Lower lobe of right lung (tissue), 2 donors: ENCODE measurements around the gene CST11. TPM values are rescaled to one million over a fixed set of nuclear protein-coding genes. Genes with fewer than 3 reads are reported as not detected.

ENCODE experiments used
- ATAC-seq, 2 donors: fragments of 200-7000 bp; cut with Tn5 transposase; one replicate each; pipeline ENCODE4 v1.9.1; 2020 to 2022; ENCODE audit warnings: mild to moderate bottlenecking in 2 of 2, moderate library complexity in 2 of 2
- DNase-seq: peaks from one replicate; pipeline ENCODE4 v3.0.0-alpha.2; 2020
- H3K27ac ChIP-seq: fragments of 200-600 bp; one replicate; pipeline ENCODE4 v1.8.0; 2022
- H3K27me3 ChIP-seq: fragments of 200-600 bp; one replicate; pipeline ENCODE4 v1.8.0; 2022; ENCODE audit warnings: low read depth
- H3K36me3 ChIP-seq: fragments of 200-600 bp; one replicate; pipeline ENCODE4 v1.8.0; 2022; ENCODE audit warnings: mild to moderate bottlenecking
- H3K4me1 ChIP-seq: fragments of 200-600 bp; one replicate; pipeline ENCODE4 v1.8.0; 2022
- H3K4me3 ChIP-seq: fragments of 200-600 bp; one replicate; pipeline ENCODE4 v1.8.0; 2022; ENCODE audit warnings: mild to moderate bottlenecking
- H3K9me3 ChIP-seq: fragments of 200-600 bp; one replicate; pipeline ENCODE4 v1.8.0; 2022
- CTCF ChIP-seq: fragments of 200-600 bp; IDR thresholded peaks from one replicate; pipeline ENCODE4 v1.8.0; 2022; ENCODE audit warnings: antibody characterized with exemption, mild to moderate bottlenecking
- intact Hi-C: fragments of 100-400 bp; cut with DNase I; formaldehyde crosslinking; loops from one replicate; pipeline ENCODE4 v1.11.0; 2022
- total RNA-seq: library from RNA; stranded (reverse); fragmentation: NEBNext Ultra II Directional; extraction: Animal tissue kit (Norgen Biotek cat#: 25700); gene quantifications from one replicate; pipeline ENCODE4 v1.2.1, GENCODE V29; 2021
- donor health status: DM: no; HTN: yes; CAD: no; lungs with severe emphysema.

CST11 gene
- total RNA-seq, 1 donor from 2014 or later: not detected

DNA sequence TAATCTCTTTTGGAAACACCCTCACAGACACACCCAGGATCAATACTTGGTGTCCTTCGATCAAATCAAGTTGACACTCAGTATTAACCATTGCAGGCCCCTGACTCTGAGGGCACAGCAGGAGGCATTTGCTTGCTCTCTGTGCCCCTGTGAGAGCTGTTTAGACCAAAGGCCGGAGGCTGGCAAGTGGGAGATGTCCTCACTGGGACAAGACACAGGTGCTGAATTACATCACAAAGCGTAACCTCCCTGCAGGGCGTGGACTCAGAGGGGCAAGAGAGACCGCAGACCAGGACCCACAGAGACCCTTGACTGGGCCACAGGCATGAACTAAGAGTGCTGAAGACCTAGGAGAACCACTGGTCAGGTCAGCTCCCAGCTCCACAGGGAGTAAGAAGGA, 38.1 kb upstream of the CST11 start, which contains the start of gene CST8:
Gene CST8, plus strand, starts transcription at position 301 of the 400 bp plus-strand sequence. CDS start 551 bp downstream, outside the sequence.
- no peak within 1 kb of the TSS for H3K4me3 ChIP-seq
- no peak for TF ChIP-seq CTCF
- ATAC-seq: no peak
- H3K27ac ChIP-seq: no peak within 1 kb of the TSS
- no peaks in the 10 kb centered on the region for H3K9me3 ChIP-seq
- intact Hi-C loops: no loop called here
- no peaks in the 10 kb centered on the region for H3K4me1 ChIP-seq
- H3K27me3 ChIP-seq: no peaks in the 10 kb centered on the region
- no peak for DNase-seq
- H3K36me3 ChIP-seq: no peaks in the 10 kb centered on the region

DNA sequence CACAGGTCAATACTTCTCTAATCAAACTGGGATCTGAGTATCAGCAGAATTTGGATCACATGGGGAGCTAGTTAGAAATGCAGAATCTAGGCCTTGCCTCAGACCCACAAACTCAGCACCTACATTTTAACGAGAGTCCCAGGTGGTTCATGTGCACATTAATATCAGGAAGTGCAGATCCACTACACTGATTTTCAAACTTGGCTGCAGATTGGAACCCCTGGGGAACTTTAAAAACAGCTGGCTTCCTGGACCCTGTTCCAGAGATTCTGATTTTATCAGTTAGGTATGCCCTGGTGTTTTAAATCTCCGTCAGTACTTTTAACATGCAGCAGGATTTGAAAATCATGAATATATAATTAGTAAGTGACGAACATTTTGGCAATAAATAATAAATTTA, 36.3 kb upstream of the CST11 start:
- Histone ChIP-seq H3K36me3 (no peaks in the 10 kb centered on the region), H3K9me3 (no peaks in the 10 kb centered on the region), H3K4me1 (no peaks in the 10 kb centered on the region), H3K4me3 (no peak overlapping the region), H3K27me3 (no peaks in the 10 kb centered on the region), H3K27ac (no peak overlapping the region)
- ATAC-seq: no peak
- intact Hi-C loops: no loop called here
- DNase-seq: no peak
- TF ChIP-seq CTCF: no peak

- ATAC-seq (no peak), DNase-seq (no peak)
- H3K4me3 ChIP-seq: no peak overlapping the region
- intact Hi-C loops: no loop called here
- no peak overlapping the region for H3K27ac ChIP-seq
- no peaks in the 10 kb centered on the region for H3K4me1 ChIP-seq
- no peak for TF ChIP-seq CTCF
- H3K27me3 ChIP-seq: no peaks in the 10 kb centered on the region
- H3K9me3 ChIP-seq: no peaks in the 10 kb centered on the region
- H3K36me3 ChIP-seq: no peaks in the 10 kb centered on the region
Measured at GRCh38 chr20:23488470-23488869, 35.8 kb upstream of the CST11 start.

DNA sequence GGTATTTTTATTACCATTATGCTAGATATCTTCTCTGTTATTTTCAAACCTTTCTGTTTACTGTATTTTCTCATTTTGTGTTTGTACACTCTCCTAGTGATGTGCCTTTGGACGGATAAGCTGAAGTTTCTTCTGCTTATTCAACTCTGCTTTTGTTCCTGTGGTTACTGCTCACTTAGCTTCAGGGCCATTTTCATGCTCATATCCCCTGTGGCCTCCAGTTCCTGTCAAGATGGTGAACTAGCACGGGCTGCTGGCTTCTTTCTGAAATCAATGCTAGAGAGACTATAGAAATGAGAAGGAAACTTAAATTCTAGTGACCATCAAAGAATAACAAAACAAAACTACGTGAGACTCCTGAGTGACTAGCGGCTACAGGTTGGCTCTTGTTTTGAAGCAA, 31.4 kb upstream of the CST11 start:
- DNase-seq (no peak), ATAC-seq (no peak)
- TF ChIP-seq CTCF: no peak
- H3K4me1 ChIP-seq: no peaks in the 10 kb centered on the region
- H3K4me3 ChIP-seq: no peak overlapping the region
- no peaks in the 10 kb centered on the region for H3K36me3 ChIP-seq
- intact Hi-C loops: no loop called here
- no peaks in the 10 kb centered on the region for H3K27me3 ChIP-seq
- H3K9me3 ChIP-seq: no peaks in the 10 kb centered on the region
- no peak overlapping the region for H3K27ac ChIP-seq

GRCh38 chr20:23482138-23482537, 29.5 kb upstream of the CST11 start:
- Histone ChIP-seq H3K4me3 (no peak overlapping the region), H3K4me1 (no peaks in the 10 kb centered on the region), H3K9me3 (no peaks in the 10 kb centered on the region), H3K27me3 (no peaks in the 10 kb centered on the region), H3K27ac (no peak overlapping the region), H3K36me3 (no peaks in the 10 kb centered on the region)
- TF ChIP-seq CTCF: no peak
- no peak for DNase-seq
- intact Hi-C loops: no loop called here
- ATAC-seq: no peak

DNA sequence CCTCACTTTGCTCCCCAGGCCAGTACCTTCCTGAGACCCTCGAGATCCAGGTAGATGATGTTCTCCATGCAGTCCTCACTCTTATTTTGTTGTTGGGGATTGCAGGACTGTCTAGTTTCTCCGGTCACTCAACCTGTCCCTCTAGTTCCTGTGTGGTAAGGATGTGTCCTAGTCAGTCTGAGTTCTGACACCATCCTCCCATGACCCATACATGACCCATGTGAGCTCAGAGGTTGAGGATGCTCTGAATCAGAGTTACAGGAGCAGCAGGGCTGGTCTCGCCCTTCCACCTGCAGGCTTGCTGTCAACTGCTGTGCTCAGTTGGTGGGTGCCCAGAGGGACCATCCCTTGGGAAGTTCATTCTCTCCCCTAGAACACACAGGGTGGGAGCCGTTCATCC, 26.4 kb upstream of the CST11 start:
- intact Hi-C loops: no loop called here
- ATAC-seq (peak in 1 of 2 donors; percentile 19), DNase-seq (no peak)
- no peak for TF ChIP-seq CTCF
- no peaks in the 10 kb centered on the region for H3K4me1 ChIP-seq
- H3K4me3 ChIP-seq: no peak overlapping the region
- H3K27ac ChIP-seq: no peak overlapping the region
- H3K9me3 ChIP-seq: no peaks in the 10 kb centered on the region
- H3K27me3 ChIP-seq: no peaks in the 10 kb centered on the region
- no peaks in the 10 kb centered on the region for H3K36me3 ChIP-seq
